HG03196 (cell line): ENCODE data around the gene HDHD3.
"Not testable (repeated sequence)": the region's sequence is repeated elsewhere in the genome, so short reads cannot be mapped to it uniquely, and the experiment has no call there.

ENCODE experiments used
- ATAC-seq: cut with Tn5 transposase; IDR thresholded peaks from one replicate; pipeline ENCODE4 v1.9.1; 2021; ENCODE audit not compliant: unreplicated experiment

The HDHD3 gene

GRCh38 chr9:113368348-113368981, 8.3 kb downstream of the HDHD3 start:
- ATAC-seq, result no peak

GRCh38 chr9:113365652-113366051, 11.1 kb downstream of the HDHD3 start:
- ATAC-seq, result not testable (repeated sequence)

- no peak for ATAC-seq
Observed at GRCh38 chr9:113364951-113365350, 11.8 kb downstream of the HDHD3 start.

DNA sequence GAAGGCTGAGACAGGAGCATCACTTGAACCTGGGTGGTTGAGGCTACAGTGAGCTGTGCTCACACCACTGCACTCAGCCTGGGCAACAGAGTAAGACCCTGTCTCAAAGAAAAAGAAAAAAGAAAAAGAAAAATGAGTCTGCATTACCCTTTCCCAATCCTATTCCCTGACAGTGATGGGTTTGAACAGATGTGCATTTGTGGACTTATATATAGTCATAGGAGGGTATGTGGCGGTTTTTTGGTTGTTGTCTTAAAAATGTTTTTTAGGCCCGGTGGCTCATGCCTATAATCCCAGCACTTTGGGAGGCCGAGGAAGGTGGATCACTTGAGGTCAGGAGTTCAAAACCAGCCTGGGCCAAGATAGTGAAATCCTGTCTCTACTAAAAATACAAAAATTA, 13.4 kb downstream of the HDHD3 start:
- no peak for ATAC-seq

DNA sequence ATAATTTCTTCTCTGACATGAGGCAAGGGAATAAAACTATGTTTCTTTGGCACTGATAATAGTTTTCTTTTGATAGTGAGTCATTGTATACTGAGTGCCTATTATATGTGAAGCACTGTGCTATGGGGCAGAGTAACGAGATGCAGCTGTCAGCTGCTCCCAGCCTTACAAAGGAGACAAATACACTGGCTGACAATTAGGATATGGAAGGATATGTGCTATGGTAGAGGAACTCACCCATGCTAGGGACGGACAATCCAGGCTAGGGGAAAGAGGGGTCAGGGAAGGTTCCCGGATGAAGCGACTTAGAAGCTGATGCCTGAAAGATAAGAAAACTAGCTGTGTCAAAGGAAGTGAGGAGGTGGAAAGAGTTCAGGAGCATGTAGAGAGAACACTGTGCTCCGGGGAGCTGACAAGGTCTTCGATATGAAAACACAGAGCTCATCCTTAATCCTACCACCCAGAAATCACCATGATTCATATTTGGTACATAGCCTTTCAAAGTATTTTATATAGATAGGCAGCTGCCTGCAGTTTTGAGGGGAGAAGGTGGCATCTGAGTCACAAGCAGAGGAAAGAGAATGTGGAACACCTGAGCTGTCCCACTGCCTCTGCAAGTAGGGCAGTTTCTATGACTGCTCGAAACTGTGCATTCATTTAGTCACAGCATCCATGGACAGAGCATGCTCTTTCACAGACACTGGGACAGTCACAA, 15.3 kb downstream of the HDHD3 start:
- ATAC-seq, result no peak

DNA sequence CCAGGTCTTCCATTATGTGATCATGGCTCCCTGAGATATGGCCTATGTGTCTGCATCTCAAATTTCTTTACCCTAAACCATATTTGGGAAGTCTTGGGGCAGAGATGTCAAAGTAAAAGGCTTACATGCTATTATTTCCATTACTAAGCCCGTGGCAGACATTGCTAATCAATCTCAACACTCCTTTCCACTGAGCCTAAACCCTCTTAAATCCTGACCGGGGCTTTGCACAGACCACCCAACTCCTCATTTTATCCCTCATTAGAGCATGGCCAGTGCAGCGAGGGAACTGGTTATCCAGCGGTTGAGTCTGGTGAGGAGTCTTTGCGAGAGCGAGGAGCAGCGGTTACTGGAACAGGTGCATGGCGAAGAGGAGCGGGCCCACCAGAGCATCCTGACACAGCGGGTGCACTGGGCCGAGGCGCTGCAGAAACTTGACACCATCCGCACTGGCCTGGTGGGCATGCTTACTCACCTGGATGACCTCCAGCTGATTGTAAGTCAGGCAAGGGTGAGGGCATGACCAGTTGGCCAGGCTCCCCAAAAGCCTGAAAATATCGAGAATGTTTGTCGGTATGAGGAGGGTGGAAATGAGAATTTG, 16.4 kb downstream of the HDHD3 start:
- ATAC-seq, result no peak

DNA sequence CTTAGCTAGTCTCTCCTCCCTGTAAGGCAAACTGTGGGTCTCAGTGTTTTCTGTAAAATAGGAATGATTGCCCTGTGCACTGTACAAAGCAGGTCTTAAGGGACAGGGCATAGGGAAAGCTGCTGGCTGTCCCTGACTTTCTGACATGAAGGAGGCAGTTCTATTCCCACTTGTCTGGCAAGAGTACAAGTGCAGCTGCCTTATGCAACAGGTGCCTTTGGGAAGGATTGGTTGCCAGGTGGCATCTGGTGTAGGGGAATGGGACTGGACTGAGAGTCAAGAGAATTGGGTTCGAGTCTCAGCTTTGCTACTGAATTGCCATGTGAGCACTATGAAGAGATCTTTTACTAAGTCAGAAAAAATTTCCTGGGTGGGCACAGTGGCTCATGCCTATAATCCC, 17.4 kb downstream of the HDHD3 start:
- ATAC-seq, result no peak

DNA sequence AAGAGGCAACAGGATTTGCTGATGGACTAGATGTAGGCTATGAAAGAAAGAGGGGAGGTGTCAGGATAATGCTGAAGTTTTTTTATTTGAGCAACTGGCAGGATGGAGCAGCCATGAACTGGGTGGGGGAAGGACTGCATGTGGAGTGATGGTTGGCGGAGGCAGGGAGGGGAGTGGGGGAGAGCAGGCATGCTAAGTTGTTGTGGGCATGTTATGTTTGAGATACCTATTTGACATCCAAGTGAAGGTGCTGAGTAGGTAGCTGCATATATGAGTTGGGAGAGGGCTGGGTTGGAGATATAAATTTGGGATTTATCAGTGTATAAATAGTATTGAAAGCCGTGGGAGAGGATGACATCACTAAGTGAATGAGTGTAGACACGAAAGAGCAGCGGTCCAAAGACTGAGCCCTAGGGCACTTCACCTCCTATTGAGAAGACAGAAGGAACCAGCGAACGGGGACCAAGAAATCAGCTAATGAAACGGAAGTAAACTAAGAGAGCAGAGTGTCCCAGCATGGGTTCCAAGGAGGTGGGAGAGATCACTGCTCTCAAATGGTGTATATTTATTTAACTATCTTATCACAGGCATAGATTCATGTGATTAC, 20.0 kb downstream of the HDHD3 start:
- no peak for ATAC-seq

DNA sequence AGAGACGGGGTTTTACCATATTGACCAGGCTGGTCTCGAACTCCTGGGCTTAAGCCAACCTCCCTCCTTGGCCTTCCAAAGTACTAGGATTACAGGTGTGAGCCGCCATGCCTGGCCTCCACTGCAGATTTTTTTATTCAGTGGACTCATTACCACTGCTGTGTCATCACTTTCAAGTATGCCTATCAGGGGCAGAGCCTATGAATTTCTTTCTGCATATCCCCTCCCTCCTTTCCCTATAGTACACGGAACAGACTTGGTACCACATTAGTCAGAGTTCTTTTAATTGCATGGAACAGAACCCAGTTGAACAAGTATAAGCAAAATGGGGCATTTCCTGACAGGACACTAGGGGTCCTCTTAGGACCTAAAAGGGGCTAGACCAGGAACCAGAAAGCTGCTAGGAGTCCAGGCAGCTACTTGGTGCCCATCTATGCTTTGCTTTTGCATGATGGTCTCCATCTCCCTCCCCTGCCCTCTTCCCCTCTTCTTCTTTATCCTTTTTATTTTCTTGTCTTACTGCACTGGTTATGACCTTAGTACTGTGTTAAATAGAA, 21.7 kb downstream of the HDHD3 start:
- no peak for ATAC-seq

DNA sequence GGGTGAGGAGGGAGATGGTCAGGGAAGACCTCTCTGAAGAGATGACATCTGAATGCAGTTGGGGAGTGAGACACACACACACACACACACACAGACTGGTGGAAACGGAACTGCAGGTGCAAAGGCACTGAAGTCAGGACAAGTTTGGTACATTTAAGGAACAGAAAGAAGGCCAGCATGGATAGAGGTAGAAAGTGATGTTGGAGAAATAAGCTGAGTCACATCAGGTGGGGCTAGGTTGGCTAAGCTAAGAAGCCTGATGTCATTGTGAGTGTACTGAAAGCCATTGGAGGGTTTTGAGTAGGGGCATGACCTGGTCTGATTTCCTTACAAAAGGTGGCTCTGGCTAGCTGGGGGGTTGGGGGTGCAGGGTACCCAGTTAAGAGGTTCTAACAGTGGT, 24.4 kb downstream of the HDHD3 start:
- no peak for ATAC-seq

DNA sequence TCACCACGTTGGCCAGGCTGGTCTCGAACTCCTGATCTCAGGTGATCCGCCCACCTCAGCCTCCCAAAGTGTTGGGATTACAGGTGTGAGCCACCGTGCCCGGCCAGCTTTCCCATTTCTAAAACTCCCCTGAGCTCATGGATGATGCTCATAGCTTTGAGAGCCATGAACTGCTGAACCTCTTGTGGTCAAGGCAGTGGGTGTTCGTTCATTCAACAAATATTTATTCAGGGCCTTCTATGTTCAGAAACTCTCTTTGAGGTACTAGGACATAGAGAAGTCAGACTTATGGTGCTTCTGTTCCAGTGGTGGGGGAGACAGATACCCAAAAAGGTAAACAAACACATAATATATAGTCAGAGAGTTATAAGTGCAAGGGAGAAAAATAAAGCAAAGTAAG, 24.8 kb downstream of the HDHD3 start:
- no peak for ATAC-seq

DNA sequence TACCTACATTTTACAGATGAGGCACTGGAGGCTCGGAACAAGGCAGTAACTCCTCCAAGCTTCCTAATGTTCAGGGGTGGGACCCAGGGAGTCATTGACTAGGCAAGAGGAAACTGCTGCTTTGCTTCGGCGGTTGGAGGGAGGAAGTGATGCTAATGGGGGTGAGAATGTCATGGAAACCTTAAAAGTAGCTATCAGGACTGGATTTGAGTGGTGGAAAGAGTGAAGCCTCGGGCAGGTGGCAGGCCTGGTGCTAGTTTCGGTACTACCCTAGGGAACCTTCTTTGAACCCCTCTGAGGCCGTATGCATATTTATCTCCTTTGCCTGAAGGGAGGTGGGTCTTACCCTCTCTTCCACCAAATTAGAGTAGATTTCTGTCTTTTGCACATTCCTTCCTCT, 25.8 kb downstream of the HDHD3 start:
- peak; percentile 35 for ATAC-seq

- ATAC-seq, result no peak
Observed at GRCh38 chr9:113350107-113350661, 26.6 kb downstream of the HDHD3 start.

DNA sequence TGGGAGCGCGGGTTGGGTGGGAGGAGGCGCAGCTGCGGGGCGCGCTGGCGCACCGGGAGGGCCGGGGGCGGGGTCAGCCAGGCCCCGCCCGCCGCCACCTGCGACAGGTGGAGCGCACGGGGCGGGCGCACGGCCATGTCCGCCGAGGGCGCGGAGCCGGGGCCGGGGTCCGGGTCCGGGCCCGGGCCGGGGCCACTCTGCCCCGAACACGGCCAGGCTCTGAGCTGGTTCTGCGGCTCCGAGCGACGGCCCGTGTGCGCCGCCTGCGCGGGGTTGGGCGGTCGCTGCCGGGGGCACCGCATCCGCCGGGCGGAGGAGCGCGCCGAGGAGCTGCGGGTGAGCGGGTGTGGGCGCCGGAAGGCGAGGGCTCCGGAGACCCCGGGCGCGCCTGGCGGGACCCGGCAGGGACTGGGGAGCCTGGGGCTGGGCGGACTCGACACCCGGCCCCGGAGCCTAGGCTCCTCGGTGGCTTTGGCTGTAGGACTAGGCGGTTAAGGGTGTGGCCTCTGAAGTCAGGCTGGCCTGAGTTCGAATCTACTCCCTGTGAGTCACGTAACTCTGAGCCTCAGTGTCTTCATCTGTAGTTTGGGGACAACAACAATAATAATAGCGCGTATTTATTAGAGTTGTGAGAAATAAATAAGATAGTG, 27.2 kb downstream of the HDHD3 start, which contains the start of gene BSPRY:
TSS of gene BSPRY (plus strand) at position 97 of the 650 bp plus-strand sequence. CDS start at position 136, 39 bp downstream.
- peak; percentile 34 for ATAC-seq

DNA sequence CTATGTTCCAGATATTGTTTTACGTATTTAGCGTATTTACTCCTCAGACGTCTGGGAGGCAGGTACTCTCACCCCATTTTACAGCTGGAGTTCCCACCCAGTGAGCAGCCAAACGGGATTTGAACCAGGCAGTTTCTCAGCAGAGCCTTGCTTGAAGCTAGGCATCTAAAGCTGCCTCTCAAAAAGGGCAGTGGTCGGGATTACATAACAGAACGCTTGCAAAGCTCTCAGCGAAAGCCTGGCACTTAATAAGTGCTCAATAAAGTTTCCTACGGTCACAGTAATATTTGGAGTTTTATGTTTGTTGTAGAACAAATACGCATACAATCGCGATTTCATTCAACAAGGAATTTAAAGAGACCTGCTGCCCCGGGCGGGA, 27.7 kb downstream of the HDHD3 start:
- no peak for ATAC-seq

DNA sequence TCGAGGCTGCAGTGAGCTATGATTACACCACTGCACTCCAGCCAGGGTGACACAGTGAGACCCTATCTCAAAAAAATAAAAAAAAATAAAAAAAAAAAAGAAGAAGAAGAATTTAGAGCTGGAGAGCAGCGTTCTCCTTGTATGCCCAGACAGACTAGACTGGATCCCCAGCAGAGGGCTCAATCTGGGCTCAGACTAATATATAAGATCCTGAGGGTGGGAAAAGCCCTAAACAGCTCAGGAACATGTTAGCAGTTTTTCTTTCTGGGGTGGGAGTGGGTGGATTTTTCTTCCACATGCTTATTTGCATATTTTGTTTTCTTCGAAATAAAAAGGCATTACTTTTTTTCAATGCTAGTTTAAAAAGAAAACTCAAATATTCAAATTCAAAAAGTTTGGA, 28.3 kb downstream of the HDHD3 start:
- no peak for ATAC-seq

DNA sequence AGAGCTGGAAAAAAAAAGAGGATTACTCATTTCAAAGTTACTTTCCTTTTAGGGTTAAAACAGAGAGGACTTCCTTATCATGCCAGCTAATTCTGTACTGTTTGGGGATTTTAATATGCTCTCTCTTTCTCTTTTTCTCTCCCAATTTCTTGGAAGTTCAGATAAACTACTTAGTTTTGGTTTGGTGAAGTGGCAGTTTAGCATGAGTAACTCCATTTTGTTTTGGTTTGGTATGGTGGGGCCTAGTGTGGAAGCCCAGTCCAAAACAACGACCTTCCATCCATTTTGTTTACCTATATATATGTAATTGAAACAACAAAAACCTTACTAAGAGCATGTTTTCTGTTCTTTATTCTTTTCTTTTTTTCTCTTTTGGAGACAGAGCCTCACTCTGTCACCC, 31.1 kb downstream of the HDHD3 start:
- ATAC-seq, result no peak

- ATAC-seq, result no peak
Observed at GRCh38 chr9:113345190-113345589, 31.6 kb downstream of the HDHD3 start.

DNA sequence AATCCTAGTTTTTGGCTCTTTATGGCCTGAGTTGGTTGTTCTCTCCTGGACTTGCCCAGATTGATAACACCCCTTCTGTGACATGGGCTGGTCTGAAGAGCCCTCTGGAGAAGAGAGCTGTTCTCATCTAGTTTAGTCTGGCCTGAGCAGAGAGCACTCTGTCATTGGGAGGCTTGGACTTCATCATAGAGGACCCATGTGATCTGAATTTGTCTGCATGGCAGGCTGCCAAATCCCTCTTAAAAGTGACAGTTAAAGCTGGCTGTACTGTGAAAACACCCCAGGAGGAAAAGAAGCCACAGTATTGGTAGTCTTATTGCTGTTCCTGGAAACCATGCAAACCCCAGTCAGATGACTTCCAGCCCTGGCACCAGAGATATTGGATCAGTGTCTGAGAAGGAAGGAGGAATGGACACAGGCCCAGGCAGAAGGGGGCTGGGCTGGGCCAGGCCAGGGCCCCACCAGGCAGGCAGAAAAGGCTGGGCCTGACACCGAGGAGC, 33.0 kb downstream of the HDHD3 start:
- no peak for ATAC-seq

- no peak for ATAC-seq
Observed at GRCh38 chr9:113341712-113342410, 34.9 kb downstream of the HDHD3 start.
